Neuronal stem cell (in vitro differentiated cells): ENCODE measurements around the gene POLDIP2.

ENCODE experiments used
- DNase-seq: peaks from one replicate; pipeline ENCODE4 v3.0.0-alpha.2; 2013; ENCODE audit warnings: low spot score
- H2AFZ ChIP-seq: one replicate; pipeline ENCODE4 v1.6.1; 2013; ENCODE audit warnings: mild to moderate bottlenecking, low read length, inconsistent platforms
- H2AK5ac ChIP-seq: 2 replicates; pipeline ENCODE4 v1.6.1; 2013; ENCODE audit warnings: low read depth, mild to moderate bottlenecking, inconsistent platforms, low read length, moderate library complexity, mixed read lengths
- H2BK120ac ChIP-seq: 2 replicates; pipeline ENCODE4 v1.6.1; 2013; ENCODE audit warnings: low read depth, mild to moderate bottlenecking, inconsistent platforms, low read length, moderate library complexity, mixed read lengths
- H2BK12ac ChIP-seq: one replicate; pipeline ENCODE4 v1.6.1; 2013; ENCODE audit warnings: low read length, inconsistent platforms
- H2BK15ac ChIP-seq: 2 replicates; pipeline ENCODE4 v1.6.1; 2013; ENCODE audit warnings: mild to moderate bottlenecking, low read length, inconsistent platforms, mixed read lengths
- H2BK5ac ChIP-seq: one replicate; pipeline ENCODE4 v1.6.1; 2013; ENCODE audit warnings: inconsistent platforms, mild to moderate bottlenecking, low read length, moderate library complexity
- H3K14ac ChIP-seq: one replicate; pipeline ENCODE4 v1.6.1; 2013; ENCODE audit warnings: low read length, inconsistent platforms
- H3K18ac ChIP-seq: 2 replicates; pipeline ENCODE4 v1.6.1; 2013; ENCODE audit warnings: low read length, inconsistent platforms
- H3K23ac ChIP-seq: 2 replicates; pipeline ENCODE4 v1.6.1; 2013; ENCODE audit warnings: low read depth, mild to moderate bottlenecking, mixed read lengths, low read length, inconsistent platforms; ENCODE audit not compliant: poor library complexity
- H3K27ac ChIP-seq: replicated peaks from 3 replicates; pipeline ENCODE4 v1.5.1; 2013; ENCODE audit warnings: low read length, inconsistent platforms
- H3K27me3 ChIP-seq, 3 experiments: 2 replicates each; pipeline ENCODE4 v1.6.1; 2013; ENCODE audit warnings: low read length in 3 of 3, mild to moderate bottlenecking in 2 of 3, inconsistent platforms in 1 of 3, low read depth in 1 of 3, mixed read lengths in 1 of 3, moderate library complexity in 1 of 3; ENCODE audit not compliant: control insufficient read depth in 3 of 3, insufficient read depth in 3 of 3
- H3K36me3 ChIP-seq, 2 donors: replicated peaks in 1 of 2; 2 replicates each; pipeline ENCODE4 v1.6.1; 2013; ENCODE audit warnings: low read length in 2 of 2; ENCODE audit not compliant: control insufficient read depth in 2 of 2, insufficient read depth in 2 of 2
- H3K4ac ChIP-seq: 2 replicates; pipeline ENCODE4 v1.6.1; 2013; ENCODE audit warnings: inconsistent platforms, mild to moderate bottlenecking, low read length, moderate library complexity
- H3K4me1 ChIP-seq, 2 donors: 1 replicate in 1 of 2; 2 replicates in 1 of 2; pipeline ENCODE4 v1.6.1; 2013; ENCODE audit warnings: low read length in 2 of 2, low read depth in 1 of 2; ENCODE audit not compliant: control insufficient read depth in 2 of 2, insufficient read depth in 1 of 2
- H3K4me2 ChIP-seq: one replicate; pipeline ENCODE4 v1.6.1; 2013; ENCODE audit warnings: mild to moderate bottlenecking, low read length, inconsistent platforms; ENCODE audit not compliant: insufficient read depth, poor library complexity, severe bottlenecking
- H3K4me3 ChIP-seq, 2 donors: 2 replicates each; pipeline ENCODE4 v1.5.1; 2013; ENCODE audit warnings: low read length in 2 of 2, mild to moderate bottlenecking in 2 of 2, inconsistent platforms in 1 of 2, moderate library complexity in 1 of 2
- H3K79me1 ChIP-seq: one replicate; pipeline ENCODE4 v1.6.1; 2013; ENCODE audit warnings: low read depth, mild to moderate bottlenecking, inconsistent platforms, low read length, moderate library complexity
- H3K9ac ChIP-seq: one replicate; pipeline ENCODE4 v1.6.1; 2013; ENCODE audit warnings: mild to moderate bottlenecking, low read depth, low read length, inconsistent platforms; ENCODE audit not compliant: poor library complexity
- H3K9me3 ChIP-seq, 2 donors: replicated peaks in 1 of 2; 2 replicates each; pipeline versions ENCODE3 to v1.6.1; 2013; ENCODE audit warnings: low read length in 2 of 2, mild to moderate bottlenecking in 2 of 2, inconsistent platforms in 1 of 2, low read depth in 1 of 2, mixed read lengths in 1 of 2, moderate library complexity in 1 of 2; ENCODE audit not compliant: control insufficient read depth in 2 of 2, insufficient read depth in 1 of 2
- H4K8ac ChIP-seq: one replicate; pipeline ENCODE4 v1.6.1; 2013; ENCODE audit warnings: low read depth, mild to moderate bottlenecking, inconsistent platforms, low read length, moderate library complexity
- H4K91ac ChIP-seq: one replicate; pipeline ENCODE4 v1.6.1; 2013; ENCODE audit warnings: low read length, low read depth, mild to moderate bottlenecking, inconsistent platforms; ENCODE audit not compliant: poor library complexity
- WGBS, 2 donors: extraction: QIAGEN DNeasy Blood & Tissue Kit; methylation state at CpG; one replicate each; pipeline ENCODE4 v1.1.7; 2013; ENCODE audit warnings: missing lambda C conversion rate in 2 of 2, mixed read lengths in 1 of 2; ENCODE audit not compliant: insufficient read length in 2 of 2, insufficient replicate concordance in 1 of 2; ENCODE audit errors: extremely low coverage in 2 of 2; 5-methylcytosine and 5-hydroxymethylcytosine counted together

POLDIP2 gene

DNA sequence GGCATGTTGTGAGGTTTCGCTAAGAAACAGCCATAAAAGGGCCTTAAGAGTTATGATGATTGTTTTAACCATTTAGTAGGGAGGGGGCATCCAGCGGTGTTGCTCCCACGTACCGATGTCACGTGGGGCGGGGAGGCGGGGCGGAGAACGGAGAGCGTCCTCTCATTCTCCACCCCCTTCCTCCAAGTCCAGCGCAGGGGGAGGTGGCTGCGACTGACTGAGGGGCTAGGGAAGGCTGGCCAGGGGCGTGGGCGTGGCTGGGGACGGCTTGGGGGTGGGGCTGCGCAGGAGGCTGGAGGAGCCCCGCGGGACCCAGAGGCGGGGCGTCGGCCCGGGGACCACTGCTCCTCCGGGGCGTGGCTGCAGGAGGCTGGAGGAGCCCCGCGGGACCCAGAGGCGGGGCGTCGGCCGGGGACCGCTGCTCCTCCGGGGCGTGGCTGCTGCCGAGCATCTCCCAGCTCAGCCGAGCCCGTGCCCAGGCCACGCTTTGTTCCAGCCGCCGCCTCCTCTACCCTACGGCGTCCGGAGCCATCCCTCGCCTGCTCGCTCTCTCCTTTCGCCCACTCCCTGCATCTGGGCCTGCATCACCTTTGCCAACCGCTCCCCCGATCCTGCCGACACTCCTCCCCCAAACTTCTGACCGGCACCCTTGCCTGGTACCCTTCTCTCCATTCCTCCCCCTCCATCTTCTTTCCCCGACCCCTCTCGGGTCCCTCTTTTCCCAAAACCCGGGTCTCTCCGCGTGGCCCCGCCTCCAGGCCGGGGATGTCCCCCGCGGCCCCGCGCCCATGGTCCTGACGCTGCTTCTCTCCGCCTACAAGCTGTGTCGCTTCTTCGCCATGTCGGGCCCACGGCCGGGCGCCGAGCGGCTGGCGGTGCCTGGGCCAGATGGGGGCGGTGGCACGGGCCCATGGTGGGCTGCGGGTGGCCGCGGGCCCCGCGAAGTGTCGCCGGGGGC lies 14.2 kb upstream of the POLDIP2 start, which contains the start of gene SARM1:
Gene SARM1 (plus strand): TSS at position 450 of the 958 bp plus-strand sequence. CDS start 339 bp downstream, at position 789.
- Histone ChIP-seq H3K4me1 (peaks cover 24 to 25% of the 10 kb centered on the region in 2 donors), H3K27me3 (peaks cover 0 to 16% (median 0%) of the 10 kb centered on the region in 3 experiments), H3K79me1 (peaks cover 3% of the 10 kb centered on the region), H3K9ac (peak within 1 kb of the TSS; percentile 80), H2AK5ac (peak within 1 kb of the TSS; percentile 20), H3K18ac (peak within 1 kb of the TSS; percentile 92), H3K9me3 (no peaks in the 10 kb centered on the region), H3K4me2 (peak within 1 kb of the TSS; percentile 96), H2BK5ac (peak within 1 kb of the TSS; percentile 62), H2AFZ (peak within 1 kb of the TSS; percentile 97), H3K4ac (no peak within 1 kb of the TSS), H3K36me3 (peaks cover 0 to 8% of the 10 kb centered on the region in 2 donors), H3K4me3 (peak within 1 kb of the TSS; percentile 79 to 97), H4K91ac (peak within 1 kb of the TSS; percentile 39), H2BK15ac (peak within 1 kb of the TSS; percentile 49), H2BK12ac (no peak within 1 kb of the TSS), H4K8ac (no peak within 1 kb of the TSS), H3K14ac (no peak within 1 kb of the TSS), H2BK120ac (no peak within 1 kb of the TSS), H3K27ac (peak within 1 kb of the TSS; percentile 75), H3K23ac (peak within 1 kb of the TSS; percentile 60)
- peak; percentile 94 for DNase-seq
- no CpG with 5 or more reads among the region's 80 CpGs for WGBS, 2 donors

GRCh38 chr17:28370744-28371103 lies 13.4 kb upstream of the POLDIP2 start:
- H3K27ac ChIP-seq, result peak overlapping the region; percentile 64
- H3K4me1 ChIP-seq, result peaks cover 24 to 25% of the 10 kb centered on the region in 2 donors
- peak overlapping the region in 1 of 2 donors; percentile 97 for H3K4me3 ChIP-seq
- H2BK5ac ChIP-seq, result no peak overlapping the region
- no peak overlapping the region for H3K4me2 ChIP-seq
- H4K91ac ChIP-seq, result no peak overlapping the region
- H3K79me1 ChIP-seq, result peaks cover 3% of the 10 kb centered on the region
- H2AFZ ChIP-seq, result peak overlapping the region; percentile 97
- WGBS, 2 donors, result no CpG with 5 or more reads among the region's 1 CpG
- H3K14ac ChIP-seq, result no peak overlapping the region
- H2AK5ac ChIP-seq, result no peak overlapping the region
- no peak overlapping the region for H3K9ac ChIP-seq
- H3K18ac ChIP-seq, result no peak overlapping the region
- DNase-seq, result no peak
- no peak overlapping the region for H3K23ac ChIP-seq
- no peak overlapping the region for H2BK120ac ChIP-seq
- H3K36me3 ChIP-seq, result peaks cover 0 to 8% of the 10 kb centered on the region in 2 donors
- no peak overlapping the region for H4K8ac ChIP-seq
- H3K9me3 ChIP-seq, result no peaks in the 10 kb centered on the region
- H2BK15ac ChIP-seq, result no peak overlapping the region
- H3K4ac ChIP-seq, result no peak overlapping the region
- H3K27me3 ChIP-seq, result peaks cover 0 to 16% (median 0%) of the 10 kb centered on the region in 3 experiments
- H2BK12ac ChIP-seq, result no peak overlapping the region

- peak within 1 kb of the TSS; percentile 6 for H3K14ac ChIP-seq
- H4K8ac ChIP-seq, result no peak within 1 kb of the TSS
- peak within 1 kb of the TSS; percentile 97 for H2AFZ ChIP-seq
- H3K9ac ChIP-seq, result no peak within 1 kb of the TSS
- peak within 1 kb of the TSS; percentile 86 for H2AK5ac ChIP-seq
- peak within 1 kb of the TSS; percentile 64 for H3K27ac ChIP-seq
- H4K91ac ChIP-seq, result peak within 1 kb of the TSS; percentile 11
- peaks cover 24 to 25% of the 10 kb centered on the region in 2 donors for H3K4me1 ChIP-seq
- peak; percentile 58 for DNase-seq
- no peak within 1 kb of the TSS for H2BK120ac ChIP-seq
- peak within 1 kb of the TSS; percentile 47 for H2BK5ac ChIP-seq
- no CpG with 5 or more reads among the region's 8 CpGs for WGBS, 2 donors
- H3K9me3 ChIP-seq, result no peaks in the 10 kb centered on the region
- H3K79me1 ChIP-seq, result peaks cover 3% of the 10 kb centered on the region
- no peak within 1 kb of the TSS for H2BK12ac ChIP-seq
- H3K4me2 ChIP-seq, result peak within 1 kb of the TSS; percentile 41
- H3K27me3 ChIP-seq, result peaks cover 0 to 16% (median 0%) of the 10 kb centered on the region in 3 experiments
- H3K18ac ChIP-seq, result peak within 1 kb of the TSS; percentile 20
- peak within 1 kb of the TSS; percentile 69 for H2BK15ac ChIP-seq
- peak within 1 kb of the TSS in 1 of 2 donors; percentile 97 for H3K4me3 ChIP-seq
- H3K23ac ChIP-seq, result no peak within 1 kb of the TSS
- no peak within 1 kb of the TSS for H3K4ac ChIP-seq
- H3K36me3 ChIP-seq, result peaks cover 0 to 8% of the 10 kb centered on the region in 2 donors
Measured at GRCh38 chr17:28370035-28370743, 12.9 kb upstream of the POLDIP2 start, which contains the start of gene VTN. TSS of gene VTN (minus strand) at chr17:28370307. CDS start at chr17:28370203, 104 bp downstream.
